Neural cell (in vitro differentiated cells): Measurements from ENCODE around the gene CTDP1. TPM values are rescaled to one million over a fixed set of nuclear protein-coding genes. Genes with fewer than 3 reads are reported as not detected.

ENCODE experiments used
- H2AFZ ChIP-seq: fragments of 200-600, 300-800 bp; sonication (generic), shearing (Covaris generic); 2 replicates; pipeline ENCODE4 v1.6.0; 2014; ENCODE audit warnings: low read depth, mild to moderate bottlenecking, antibody characterized with exemption, low read length, moderate library complexity
- H3F3A ChIP-seq: fragments of 200-600 bp; shearing (Covaris generic); 2 replicates; pipeline ENCODE4 v1.6.1; 2016; ENCODE audit warnings: mild to moderate bottlenecking, moderate library complexity, mixed read lengths, antibody characterized with exemption, low read length; ENCODE audit not compliant: insufficient read depth, poor library complexity, severe bottlenecking
- H3K27ac ChIP-seq: fragments of 200-600, 300-800 bp; sonication (generic), shearing (Covaris generic); 2 replicates; pipeline ENCODE4 v1.5.1; 2014; ENCODE audit warnings: mild to moderate bottlenecking, low read length, moderate library complexity
- H3K27me3 ChIP-seq: fragments of 300-800, 200-600 bp; sonication (generic), shearing (Covaris generic); 2 replicates; pipeline ENCODE4 v1.6.0; 2014; ENCODE audit warnings: mild to moderate bottlenecking, low read depth, low read length, moderate library complexity; ENCODE audit not compliant: insufficient read depth
- H3K36me3 ChIP-seq: fragments of 300-800, 200-600 bp; sonication (generic), shearing (Covaris generic); 2 replicates; pipeline ENCODE4 v1.5.1; 2014; ENCODE audit warnings: mild to moderate bottlenecking, antibody characterized with exemption, low read length, moderate library complexity; ENCODE audit not compliant: insufficient read depth
- H3K4me2 ChIP-seq: fragments of 300-800, 200-600 bp; sonication (generic), shearing (Covaris generic); 2 replicates; pipeline ENCODE4 v1.6.0; 2014; ENCODE audit warnings: mild to moderate bottlenecking, low read length
- H3K4me3 ChIP-seq: fragments of 300-800, 200-600 bp; sonication (generic), shearing (Covaris generic); 2 replicates; pipeline ENCODE4 v1.5.1; 2014; ENCODE audit warnings: mild to moderate bottlenecking, low read length, moderate library complexity
- H3K79me2 ChIP-seq: fragments of 200-600 bp; shearing (Covaris generic); replicated peaks from 2 replicates; pipeline ENCODE4 v1.6.0; 2014; ENCODE audit warnings: mild to moderate bottlenecking, low read length, moderate library complexity; ENCODE audit not compliant: insufficient read depth
- H3K9ac ChIP-seq: fragments of 300-800, 200-600 bp; sonication (generic), shearing (Covaris generic); 2 replicates; pipeline ENCODE4 v1.6.1; 2016; ENCODE audit warnings: mild to moderate bottlenecking, low read length, mixed read lengths
- H3K9me2 ChIP-seq: fragments of 200-600 bp; shearing (Covaris generic); 2 replicates; pipeline ENCODE4 v1.6.1; 2016; ENCODE audit warnings: mild to moderate bottlenecking, low read length, mixed read lengths; ENCODE audit not compliant: insufficient read depth
- H3K9me3 ChIP-seq: fragments of 200-600, 300-800 bp; sonication (generic), shearing (Covaris generic); 2 replicates; pipeline ENCODE4 v1.6.1; 2016; ENCODE audit warnings: mild to moderate bottlenecking, mixed run types, low read length, moderate library complexity, mixed read lengths
- H4K20me1 ChIP-seq: fragments of 200-600 bp; shearing (Covaris generic); 2 replicates; pipeline ENCODE4 v1.6.1; 2016; ENCODE audit warnings: mild to moderate bottlenecking, mixed run types; ENCODE audit not compliant: insufficient read depth
- EP300 ChIP-seq: fragments of 450-650 bp; conservative IDR thresholded peaks from 2 replicates; pipeline ENCODE4 v1.6.1; 2014; ENCODE audit warnings: antibody characterized with exemption, mild to moderate bottlenecking, moderate library complexity; ENCODE audit not compliant: poor library complexity, severe bottlenecking
- EZH2 ChIP-seq: fragments of 200-600, 300-800 bp; shearing (Covaris generic), sonication (generic); IDR thresholded peaks from 2 replicates; pipeline ENCODE4 v1.6.1; 2014; ENCODE audit warnings: antibody characterized with exemption, low read length, borderline replicate concordance, mild to moderate bottlenecking; ENCODE audit not compliant: insufficient read depth, poor library complexity, severe bottlenecking
- MXI1 ChIP-seq: fragments of 450-650 bp; conservative IDR thresholded peaks from 2 replicates; pipeline ENCODE4 v1.6.1; 2014; ENCODE audit warnings: antibody characterized with exemption, mild to moderate bottlenecking; ENCODE audit not compliant: poor library complexity, severe bottlenecking
- POLR2AphosphoS5 ChIP-seq: IDR thresholded peaks from 2 replicates; pipeline ENCODE4 v1.6.1; 2012
- RAD21 ChIP-seq: fragments of 450-650 bp; conservative IDR thresholded peaks from 2 replicates; pipeline ENCODE4 v1.6.1; 2014; ENCODE audit warnings: antibody characterized with exemption, mild to moderate bottlenecking, moderate library complexity
- SMC3 ChIP-seq: fragments of 450-650 bp; conservative IDR thresholded peaks from 2 replicates; pipeline ENCODE4 v1.6.1; 2014; ENCODE audit warnings: antibody characterized with exemption, mild to moderate bottlenecking, moderate library complexity; ENCODE audit not compliant: poor library complexity
- TAF1 ChIP-seq: IDR thresholded peaks from 2 replicates; pipeline ENCODE4 v1.6.1; 2012; ENCODE audit warnings: low read depth
- polyA plus RNA-seq: library from polyadenylated mRNA; depleted of rRNA; stranded (reverse); fragments of >200 nt; gene quantifications from 2 replicates; pipeline ENCODE4 v1.2.3, GENCODE V29; 2014
- TF ChIP-seq, protein P1 (sequence below): fragments of 450-650 bp; IDR thresholded peaks from 2 replicates; pipeline ENCODE4 v1.5.1; 2014; ENCODE audit warnings: antibody characterized with exemption, mild to moderate bottlenecking, moderate library complexity; ENCODE audit not compliant: poor library complexity, severe bottlenecking
- TF ChIP-seq, protein P2 (sequence below): IDR thresholded peaks from 2 replicates; pipeline ENCODE4 v1.6.1; 2012; ENCODE audit warnings: borderline replicate concordance

The CTDP1 gene
- polyA plus RNA-seq, 1 donor from 2014 or later: 22.3 TPM

- Histone ChIP-seq H2AFZ (no peak overlapping the region), H3K9me2 (no peaks in the 10 kb centered on the region), H3K27me3 (no peaks in the 10 kb centered on the region), H3K9ac (no peak overlapping the region), H4K20me1 (no peaks in the 10 kb centered on the region), H3K4me2 (no peak overlapping the region), H3K9me3 (no peaks in the 10 kb centered on the region), H3K4me3 (no peak overlapping the region), H3K79me2 (no peaks in the 10 kb centered on the region), H3F3A (no peaks in the 10 kb centered on the region), H3K27ac (no peak overlapping the region), H3K36me3 (no peaks in the 10 kb centered on the region)
- TF ChIP-seq EZH2 (no peak), TAF1 (no peak), POLR2AphosphoS5 (no peak)
These were observed 45.4 kb upstream of the CTDP1 start for GRCh38 chr18:79634186-79634585.

GRCh38 chr18:79634593-79635426 lies 44.8 kb upstream of the CTDP1 start:
- Histone ChIP-seq H2AFZ (no peak overlapping the region), H3K79me2 (no peaks in the 10 kb centered on the region), H3K27me3 (no peaks in the 10 kb centered on the region), H3F3A (no peaks in the 10 kb centered on the region), H4K20me1 (no peaks in the 10 kb centered on the region), H3K9me2 (no peaks in the 10 kb centered on the region), H3K27ac (no peak overlapping the region), H3K4me3 (no peak overlapping the region), H3K4me2 (no peak overlapping the region), H3K9ac (no peak overlapping the region), H3K36me3 (no peaks in the 10 kb centered on the region), H3K9me3 (no peaks in the 10 kb centered on the region)
- no peak for TF ChIP-seq MXI1
- TF ChIP-seq POLR2AphosphoS5: no peak
- TF ChIP-seq, protein P1, sequence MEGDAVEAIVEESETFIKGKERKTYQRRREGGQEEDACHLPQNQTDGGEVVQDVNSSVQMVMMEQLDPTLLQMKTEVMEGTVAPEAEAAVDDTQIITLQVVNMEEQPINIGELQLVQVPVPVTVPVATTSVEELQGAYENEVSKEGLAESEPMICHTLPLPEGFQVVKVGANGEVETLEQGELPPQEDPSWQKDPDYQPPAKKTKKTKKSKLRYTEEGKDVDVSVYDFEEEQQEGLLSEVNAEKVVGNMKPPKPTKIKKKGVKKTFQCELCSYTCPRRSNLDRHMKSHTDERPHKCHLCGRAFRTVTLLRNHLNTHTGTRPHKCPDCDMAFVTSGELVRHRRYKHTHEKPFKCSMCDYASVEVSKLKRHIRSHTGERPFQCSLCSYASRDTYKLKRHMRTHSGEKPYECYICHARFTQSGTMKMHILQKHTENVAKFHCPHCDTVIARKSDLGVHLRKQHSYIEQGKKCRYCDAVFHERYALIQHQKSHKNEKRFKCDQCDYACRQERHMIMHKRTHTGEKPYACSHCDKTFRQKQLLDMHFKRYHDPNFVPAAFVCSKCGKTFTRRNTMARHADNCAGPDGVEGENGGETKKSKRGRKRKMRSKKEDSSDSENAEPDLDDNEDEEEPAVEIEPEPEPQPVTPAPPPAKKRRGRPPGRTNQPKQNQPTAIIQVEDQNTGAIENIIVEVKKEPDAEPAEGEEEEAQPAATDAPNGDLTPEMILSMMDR: no peak
- no peak for TF ChIP-seq SMC3
- TF ChIP-seq, protein P2, sequence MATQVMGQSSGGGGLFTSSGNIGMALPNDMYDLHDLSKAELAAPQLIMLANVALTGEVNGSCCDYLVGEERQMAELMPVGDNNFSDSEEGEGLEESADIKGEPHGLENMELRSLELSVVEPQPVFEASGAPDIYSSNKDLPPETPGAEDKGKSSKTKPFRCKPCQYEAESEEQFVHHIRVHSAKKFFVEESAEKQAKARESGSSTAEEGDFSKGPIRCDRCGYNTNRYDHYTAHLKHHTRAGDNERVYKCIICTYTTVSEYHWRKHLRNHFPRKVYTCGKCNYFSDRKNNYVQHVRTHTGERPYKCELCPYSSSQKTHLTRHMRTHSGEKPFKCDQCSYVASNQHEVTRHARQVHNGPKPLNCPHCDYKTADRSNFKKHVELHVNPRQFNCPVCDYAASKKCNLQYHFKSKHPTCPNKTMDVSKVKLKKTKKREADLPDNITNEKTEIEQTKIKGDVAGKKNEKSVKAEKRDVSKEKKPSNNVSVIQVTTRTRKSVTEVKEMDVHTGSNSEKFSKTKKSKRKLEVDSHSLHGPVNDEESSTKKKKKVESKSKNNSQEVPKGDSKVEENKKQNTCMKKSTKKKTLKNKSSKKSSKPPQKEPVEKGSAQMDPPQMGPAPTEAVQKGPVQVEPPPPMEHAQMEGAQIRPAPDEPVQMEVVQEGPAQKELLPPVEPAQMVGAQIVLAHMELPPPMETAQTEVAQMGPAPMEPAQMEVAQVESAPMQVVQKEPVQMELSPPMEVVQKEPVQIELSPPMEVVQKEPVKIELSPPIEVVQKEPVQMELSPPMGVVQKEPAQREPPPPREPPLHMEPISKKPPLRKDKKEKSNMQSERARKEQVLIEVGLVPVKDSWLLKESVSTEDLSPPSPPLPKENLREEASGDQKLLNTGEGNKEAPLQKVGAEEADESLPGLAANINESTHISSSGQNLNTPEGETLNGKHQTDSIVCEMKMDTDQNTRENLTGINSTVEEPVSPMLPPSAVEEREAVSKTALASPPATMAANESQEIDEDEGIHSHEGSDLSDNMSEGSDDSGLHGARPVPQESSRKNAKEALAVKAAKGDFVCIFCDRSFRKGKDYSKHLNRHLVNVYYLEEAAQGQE: no peak
- no peak for TF ChIP-seq EZH2
- TF ChIP-seq TAF1: no peak
- TF ChIP-seq EP300: no peak
- TF ChIP-seq RAD21: no peak
